DND-41 (cell line): Measurements from ENCODE around the gene ATP9B.

Source experiments
- EZH2 ChIP-seq: IDR thresholded peaks from 3 replicates; pipeline ENCODE4 v1.6.1; 2012; ENCODE audit warnings: borderline replicate concordance, low read depth, mild to moderate bottlenecking, moderate library complexity, low read length, inconsistent platforms; ENCODE audit not compliant: severe bottlenecking
- TF ChIP-seq, protein P1 (sequence below): IDR thresholded peaks from 2 replicates; pipeline ENCODE4 v1.5.1; 2012; ENCODE audit warnings: borderline replicate concordance, low read length, moderate library complexity, mild to moderate bottlenecking; ENCODE audit not compliant: poor library complexity, severe bottlenecking; ENCODE audit errors: extremely low read depth

- TF ChIP-seq, protein P1, sequence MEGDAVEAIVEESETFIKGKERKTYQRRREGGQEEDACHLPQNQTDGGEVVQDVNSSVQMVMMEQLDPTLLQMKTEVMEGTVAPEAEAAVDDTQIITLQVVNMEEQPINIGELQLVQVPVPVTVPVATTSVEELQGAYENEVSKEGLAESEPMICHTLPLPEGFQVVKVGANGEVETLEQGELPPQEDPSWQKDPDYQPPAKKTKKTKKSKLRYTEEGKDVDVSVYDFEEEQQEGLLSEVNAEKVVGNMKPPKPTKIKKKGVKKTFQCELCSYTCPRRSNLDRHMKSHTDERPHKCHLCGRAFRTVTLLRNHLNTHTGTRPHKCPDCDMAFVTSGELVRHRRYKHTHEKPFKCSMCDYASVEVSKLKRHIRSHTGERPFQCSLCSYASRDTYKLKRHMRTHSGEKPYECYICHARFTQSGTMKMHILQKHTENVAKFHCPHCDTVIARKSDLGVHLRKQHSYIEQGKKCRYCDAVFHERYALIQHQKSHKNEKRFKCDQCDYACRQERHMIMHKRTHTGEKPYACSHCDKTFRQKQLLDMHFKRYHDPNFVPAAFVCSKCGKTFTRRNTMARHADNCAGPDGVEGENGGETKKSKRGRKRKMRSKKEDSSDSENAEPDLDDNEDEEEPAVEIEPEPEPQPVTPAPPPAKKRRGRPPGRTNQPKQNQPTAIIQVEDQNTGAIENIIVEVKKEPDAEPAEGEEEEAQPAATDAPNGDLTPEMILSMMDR, result no peak
- TF ChIP-seq EZH2, result no peak
Observed at GRCh38 chr18:79424008-79424565, 354.9 kb downstream of the ATP9B start.
